ENCODE results near the gene RBM10.
A peak's percentile ranks its signal among the peaks of the same experiment; 100 is the strongest.

The RBM10 gene

GRCh38 chrX:47198026-47198686 is 53.1 kb downstream of the RBM10 start:
- DNase-seq: no peak

DNA sequence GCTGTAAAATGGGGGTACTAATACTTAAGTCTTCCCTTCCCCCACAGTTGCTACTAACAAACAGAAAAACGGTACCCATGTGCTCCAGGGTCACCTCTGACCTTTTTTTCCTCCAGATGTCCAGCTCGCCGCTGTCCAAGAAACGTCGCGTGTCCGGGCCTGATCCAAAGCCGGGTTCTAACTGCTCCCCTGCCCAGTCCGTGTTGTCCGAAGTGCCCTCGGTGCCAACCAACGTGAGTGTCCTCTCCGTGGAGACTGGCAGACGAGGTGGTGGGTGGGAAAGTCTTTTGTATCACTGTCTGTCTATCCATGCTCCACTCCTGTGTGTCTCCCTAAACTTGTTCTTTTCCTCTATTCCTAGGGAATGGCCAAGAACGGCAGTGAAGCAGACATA is 53.7 kb downstream of the RBM10 start:
- no peak for DNase-seq

- no peak for DNase-seq
Measured at GRCh38 chrX:47199286-47199685, 54.3 kb downstream of the RBM10 start.

- DNase-seq: no peak
Measured at GRCh38 chrX:47200385-47201150, 55.5 kb downstream of the RBM10 start.

DNA sequence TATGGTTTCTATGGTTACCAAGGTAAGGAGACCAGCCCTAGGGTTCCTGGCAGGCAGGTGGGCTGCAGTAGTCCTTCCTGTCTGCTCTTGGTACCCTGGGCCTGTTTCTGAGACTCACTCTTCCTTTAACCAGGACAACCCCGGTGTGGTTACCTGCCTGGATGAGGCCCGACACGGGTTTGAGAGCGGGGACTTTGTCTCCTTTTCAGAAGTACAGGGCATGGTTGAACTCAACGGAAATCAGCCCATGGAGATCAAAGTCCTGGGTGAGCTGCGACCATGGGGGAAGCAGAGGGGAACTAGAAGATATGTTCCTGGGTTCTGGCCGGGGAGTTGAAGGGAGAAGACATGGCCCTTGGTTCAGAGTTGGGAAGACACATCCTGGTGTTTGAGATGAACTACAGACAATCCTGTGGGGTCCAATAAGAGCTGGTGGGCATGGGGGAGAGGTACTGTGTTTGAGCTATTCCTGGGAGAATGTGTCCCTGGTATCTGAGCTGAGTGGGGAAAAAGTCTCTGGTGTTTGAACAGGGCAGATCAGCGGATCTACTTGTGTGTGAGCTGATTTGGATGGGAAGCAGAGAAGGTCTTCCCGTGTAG is 56.4 kb downstream of the RBM10 start:
- no peak for DNase-seq

DNA sequence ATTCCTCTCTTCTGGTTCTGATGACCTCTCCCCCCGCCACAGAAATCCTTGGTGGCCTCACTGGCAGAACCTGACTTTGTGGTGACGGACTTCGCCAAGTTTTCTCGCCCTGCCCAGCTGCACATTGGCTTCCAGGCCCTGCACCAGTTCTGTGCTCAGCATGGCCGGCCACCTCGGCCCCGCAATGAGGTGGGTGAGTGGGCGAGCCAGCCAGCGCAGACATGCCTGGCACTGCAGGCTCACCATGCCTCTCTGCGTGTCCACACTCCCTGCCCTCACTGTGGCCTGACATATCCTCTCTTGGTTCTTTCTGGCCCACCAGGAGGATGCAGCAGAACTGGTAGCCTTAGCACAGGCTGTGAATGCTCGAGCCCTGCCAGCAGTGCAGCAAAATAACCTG is 57.3 kb downstream of the RBM10 start:
- no peak for DNase-seq

GRCh38 chrX:47202877-47203276 is 57.9 kb downstream of the RBM10 start:
- no peak for DNase-seq

DNA sequence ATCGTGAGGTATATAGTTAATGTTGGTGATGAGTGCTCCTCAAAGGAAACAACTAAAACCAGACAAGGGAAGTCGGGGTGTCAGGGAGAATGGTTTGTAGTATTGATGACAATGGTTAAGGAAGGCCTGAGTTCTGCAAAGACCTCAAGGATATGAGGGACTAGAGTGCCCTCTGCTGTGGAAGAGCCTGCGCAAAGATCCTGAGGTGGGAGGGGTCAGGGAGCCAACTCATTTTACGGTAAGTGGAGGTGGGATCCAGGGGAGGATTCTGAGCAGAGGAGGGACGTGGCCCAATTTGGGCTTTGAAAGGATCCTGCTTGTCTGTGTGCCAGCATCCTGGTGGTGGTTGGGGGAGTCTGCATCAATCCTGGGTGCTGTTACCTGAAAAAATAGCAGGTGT is 59.9 kb downstream of the RBM10 start:
- no peak for DNase-seq

- no peak for DNase-seq
Measured at GRCh38 chrX:47206316-47206715, 61.3 kb downstream of the RBM10 start.

GRCh38 chrX:47208108-47208507 is 63.1 kb downstream of the RBM10 start:
- no peak for DNase-seq

GRCh38 chrX:47209508-47210238 is 64.7 kb downstream of the RBM10 start:
- DNase-seq: no peak

DNA sequence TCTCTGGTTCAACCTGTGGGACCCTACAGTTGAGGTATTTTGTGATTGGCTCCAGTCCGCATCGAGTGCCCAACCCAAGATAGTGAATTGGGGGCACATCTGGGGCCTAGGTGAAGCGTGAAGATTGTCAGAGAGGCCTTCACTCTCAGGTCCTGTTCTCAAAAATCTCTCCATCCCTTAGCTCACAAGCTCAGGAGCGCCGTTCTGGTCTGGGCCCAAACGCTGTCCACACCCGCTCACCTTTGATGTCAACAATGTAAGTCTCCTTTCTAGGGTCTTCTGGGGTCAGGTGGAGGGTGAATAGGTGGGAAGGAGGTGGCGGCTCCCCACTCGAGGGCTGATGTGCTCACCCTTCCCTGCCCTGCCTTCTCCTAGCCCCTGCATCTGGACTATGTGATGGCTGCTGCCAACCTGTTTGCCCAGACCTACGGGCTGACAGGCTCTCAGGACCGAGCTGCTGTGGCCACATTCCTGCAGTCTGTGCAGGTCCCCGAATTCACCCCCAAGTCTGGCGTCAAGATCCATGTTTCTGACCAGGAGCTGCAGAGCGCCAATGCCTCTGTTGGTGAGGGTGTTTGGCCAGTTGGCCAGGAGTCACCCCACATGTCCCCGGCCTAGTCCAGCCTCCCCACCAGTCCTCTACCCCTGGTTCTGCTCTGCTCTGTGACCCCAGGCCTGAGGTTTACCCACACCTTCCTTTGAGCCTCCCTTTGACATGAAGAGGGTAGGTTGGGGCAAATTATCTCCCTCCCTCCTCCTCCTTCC is 65.8 kb downstream of the RBM10 start:
- no peak for DNase-seq

DNA sequence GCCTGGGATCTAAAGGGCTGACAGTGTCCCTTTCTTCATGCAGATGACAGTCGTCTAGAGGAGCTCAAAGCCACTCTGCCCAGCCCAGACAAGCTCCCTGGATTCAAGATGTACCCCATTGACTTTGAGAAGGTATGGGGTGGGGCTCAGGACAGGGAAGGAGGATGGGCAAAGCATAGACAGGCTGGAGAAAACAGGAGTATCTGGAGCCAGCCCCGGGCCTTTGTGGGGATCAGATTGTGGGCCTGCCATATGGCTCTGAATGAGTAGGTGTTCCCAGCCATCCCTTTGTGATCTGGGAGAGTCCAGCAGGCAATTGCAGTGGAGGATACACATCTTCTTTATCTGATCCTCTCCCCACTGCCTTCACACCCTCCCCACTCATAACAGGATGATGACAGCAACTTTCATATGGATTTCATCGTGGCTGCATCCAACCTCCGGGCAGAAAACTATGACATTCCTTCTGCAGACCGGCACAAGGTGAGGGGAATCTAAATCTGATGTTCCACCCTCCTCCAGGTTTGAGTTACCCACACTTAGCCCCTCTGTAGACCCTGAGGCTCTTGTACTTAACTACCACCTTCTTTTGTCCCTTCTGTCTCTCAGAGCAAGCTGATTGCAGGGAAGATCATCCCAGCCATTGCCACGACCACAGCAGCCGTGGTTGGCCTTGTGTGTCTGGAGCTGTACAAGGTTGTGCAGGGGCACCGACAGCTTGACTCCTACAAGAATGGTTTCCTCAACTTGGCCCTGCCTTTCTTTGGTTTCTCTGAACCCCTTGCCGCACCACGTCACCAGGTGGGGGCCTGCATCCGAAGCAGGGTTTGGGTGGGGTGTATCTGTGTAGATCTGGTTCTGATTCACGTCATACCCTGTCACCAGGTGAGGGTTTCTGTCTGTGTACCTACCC is 67.6 kb downstream of the RBM10 start:
- DNase-seq: no peak

GRCh38 chrX:47214435-47215077 is 69.5 kb downstream of the RBM10 start:
- no peak for DNase-seq

- no peak for DNase-seq
Measured at GRCh38 chrX:47215291-47215900, 70.4 kb downstream of the RBM10 start.

DNA sequence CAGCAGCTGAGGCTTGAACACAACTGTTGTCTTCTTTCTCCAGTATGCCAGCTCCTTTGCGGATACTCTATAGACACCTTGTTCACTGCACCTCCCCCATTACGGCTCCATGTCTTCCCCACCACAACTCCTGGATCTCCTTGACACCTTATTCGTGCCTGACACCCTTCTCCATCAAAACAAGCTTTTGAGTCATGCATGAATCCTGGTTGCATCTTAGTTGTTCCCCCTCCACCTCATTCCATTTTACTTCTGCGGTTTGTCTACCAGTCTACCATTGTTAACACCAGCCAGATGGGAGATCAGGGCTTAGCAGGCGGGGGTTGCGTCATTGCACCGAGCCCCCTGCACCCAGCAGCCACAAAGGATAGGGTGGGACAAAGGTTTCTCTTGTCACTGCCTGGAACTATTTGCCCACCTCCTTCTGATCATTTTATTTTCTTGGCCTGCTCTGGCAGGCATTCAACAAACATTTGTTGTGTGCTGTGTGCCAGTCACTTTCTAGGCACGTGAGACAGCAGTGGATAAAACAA is 71.4 kb downstream of the RBM10 start:
- no peak for DNase-seq

- no peak for DNase-seq
Measured at GRCh38 chrX:47217121-47217851, 72.3 kb downstream of the RBM10 start.

- DNase-seq: peak; percentile 100
Measured at GRCh38 chrX:47217852-47218279, 72.8 kb downstream of the RBM10 start.

GRCh38 chrX:47218280-47218919 is 73.4 kb downstream of the RBM10 start, which contains the start of gene CDK16:
CDK16 (plus strand) TSS chrX:47218681; CDS start chrX:47223558, 4,877 bp downstream.
- DNase-seq: peak; percentile 31
